Ascending aorta (tissue), 2 donors: ENCODE data around the gene GIT1. TPM values are rescaled to one million over a fixed set of nuclear protein-coding genes. Genes with fewer than 3 reads are reported as not detected.

Experiments
- DNase-seq, 2 donors: peaks; one replicate each; pipeline ENCODE4 v3.0.0-alpha.2; 2019; ENCODE audit warnings: low spot score in 2 of 2
- H3K27ac ChIP-seq, 2 donors: fragments of 200-600 bp; sonication (generic); one replicate each; pipeline ENCODE4 v1.5.1; 2016 to 2017; ENCODE audit warnings: mild to moderate bottlenecking in 1 of 2
- H3K27me3 ChIP-seq: fragments of 200-600 bp; sonication (generic); one replicate; pipeline ENCODE4 v1.5.1; 2017
- H3K36me3 ChIP-seq, 2 donors: fragments of 200-600 bp; sonication (generic); one replicate each; pipeline ENCODE4 v1.5.1; 2016
- H3K4me1 ChIP-seq, 2 donors: fragments of 200-600 bp; sonication (generic); one replicate each; pipeline ENCODE4 v1.5.1; 2016 to 2017; ENCODE audit warnings: mild to moderate bottlenecking in 1 of 2
- H3K4me3 ChIP-seq, 2 donors: fragments of 200-600 bp; sonication (generic); one replicate each; pipeline ENCODE4 v1.5.1; 2016 to 2017; ENCODE audit warnings: mild to moderate bottlenecking in 1 of 2
- H3K9me3 ChIP-seq, 2 donors: fragments of 200-600 bp; sonication (generic); one replicate each; pipeline ENCODE4 v1.5.1; 2016
- CTCF ChIP-seq, 3 experiments: fragments of 200-600 bp in 2 of 3; fragments of 450-650 bp in 1 of 3; sonication (generic) in 2 of 3; IDR thresholded peaks; one replicate each; pipeline ENCODE4 v1.5.1; 2016 to 2019; ENCODE audit warnings: antibody characterized with exemption in 3 of 3, mild to moderate bottlenecking in 1 of 3, moderate library complexity in 1 of 3
- intact Hi-C: fragments of 100-400 bp; cut with DNase I; formaldehyde crosslinking; loops from one replicate; pipeline ENCODE4 v1.15.1; 2023
- total RNA-seq: library from RNA; depleted of rRNA; stranded (reverse); fragments of >200 nt; gene quantifications from one replicate; pipeline ENCODE4 v1.1.0, GENCODE V29; 2016

The GIT1 gene
- total RNA-seq, 1 donor from 2014 or later = 142 TPM

GRCh38 chr17:29594519-29595090 lies 5.2 kb upstream of the GIT1 start:
- TF ChIP-seq CTCF (IDR thresholded peaks at IDR 0.05) = no peak
- Histone ChIP-seq H3K27ac (no peak overlapping the region), H3K27me3 (no peaks in the 10 kb centered on the region), H3K4me3 (peak overlapping the region in 1 of 2 donors; percentile 88), H3K4me1 (peaks cover 29 to 37% of the 10 kb centered on the region in 2 donors), H3K9me3 (no peaks in the 10 kb centered on the region), H3K36me3 (no peaks in the 10 kb centered on the region)
- intact Hi-C loops = loop anchor here (5.0 kb wide), 1 partner anchor 168 kb away; no protein-coding TSS in a partner anchor
- DNase-seq = no peak

GRCh38 chr17:29593591-29594518 lies 4.4 kb upstream of the GIT1 start:
- peak in 1 of 3 experiments; percentile 16 for TF ChIP-seq CTCF (IDR thresholded peaks at IDR 0.05)
- Histone ChIP-seq H3K27me3 (no peaks in the 10 kb centered on the region), H3K4me1 (peaks cover 29 to 37% of the 10 kb centered on the region in 2 donors), H3K36me3 (no peaks in the 10 kb centered on the region), H3K27ac (no peak overlapping the region), H3K9me3 (no peaks in the 10 kb centered on the region), H3K4me3 (peak overlapping the region; percentile 62 to 88)
- no peak for DNase-seq
- intact Hi-C loops = loop anchor here (5.0 kb wide), 1 partner anchor 168 kb away; no protein-coding TSS in a partner anchor

GRCh38 chr17:29592850-29593551 lies 3.6 kb upstream of the GIT1 start, which contains the start of gene ANKRD13B:
Gene ANKRD13B (plus strand): TSS chr17:29593132. CDS start chr17:29593622, 490 bp downstream.
- peak within 1 kb of the TSS; percentile 87 to 95 for H3K27ac ChIP-seq
- H3K4me3 ChIP-seq = peak within 1 kb of the TSS; percentile 84 to 88
- TF ChIP-seq CTCF (IDR thresholded peaks at IDR 0.05) = no peak
- no peaks in the 10 kb centered on the region for H3K9me3 ChIP-seq
- DNase-seq = no peak
- H3K36me3 ChIP-seq = no peaks in the 10 kb centered on the region
- intact Hi-C loops = loop anchor here (5.0 kb wide), 1 partner anchor 169 kb away; no protein-coding TSS in a partner anchor
- H3K27me3 ChIP-seq = no peaks in the 10 kb centered on the region
- H3K4me1 ChIP-seq = peaks cover 34 to 45% of the 10 kb centered on the region in 2 donors

- peak; percentile 93 to 94 (median 94) for TF ChIP-seq CTCF (IDR thresholded peaks at IDR 0.05)
- H3K36me3 ChIP-seq = no peaks in the 10 kb centered on the region
- H3K27ac ChIP-seq = peak overlapping the region; percentile 87 to 95
- H3K4me3 ChIP-seq = peak overlapping the region; percentile 84 to 88
- peak in 1 of 2 donors; percentile 91 for DNase-seq
- peaks cover 36 to 51% of the 10 kb centered on the region in 2 donors for H3K4me1 ChIP-seq
- no peaks in the 10 kb centered on the region for H3K27me3 ChIP-seq
- intact Hi-C loops = loop anchor here (1.0 to 5.0 kb wide), 5 partner anchors 12 to 339 kb away; partner anchors contain the start of gene SSH2
- H3K9me3 ChIP-seq = no peaks in the 10 kb centered on the region
Measured at GRCh38 chr17:29591737-29592608, 2.5 kb upstream of the GIT1 start.
